Measurements from ENCODE around the gene POLR2L.

POLR2L gene

GRCh38 chr11:819943-820649 lies 22.2 kb downstream of the POLR2L start:
- peak; percentile 98 for DNase-seq
- H3K79me2 ChIP-seq (ENCODE audit: low read length), result peaks cover 17% of the 10 kb centered on the region
- H3K9me2 ChIP-seq (replicated peaks; ENCODE audit: insufficient read depth, low read length), result no peaks in the 10 kb centered on the region
- H4K20me1 ChIP-seq (ENCODE audit: insufficient read depth, low read length), result no peaks in the 10 kb centered on the region
- H3K4me3 ChIP-seq (ENCODE audit: low read length), result peak overlapping the region; percentile 78
- peak overlapping the region; percentile 77 for H3K9ac ChIP-seq (ENCODE audit: low read length)
- H3K9me3 ChIP-seq (replicated peaks; ENCODE audit: insufficient read depth, low read length), result no peaks in the 10 kb centered on the region
- no peaks in the 10 kb centered on the region for H3K36me3 ChIP-seq (replicated peaks; ENCODE audit: insufficient read depth, low read length)
- peak overlapping the region; percentile 91 for H3K4me2 ChIP-seq (ENCODE audit: low read depth, low read length)
- TF ChIP-seq EZH2phosphoT487 (IDR thresholded peaks at IDR 0.05; ENCODE audit: low read length) (no peak), CTCF (IDR thresholded peaks at IDR 0.05; ENCODE audit: low read length) (no peak)
- H3K27ac ChIP-seq (ENCODE audit: low read length), result peak overlapping the region; percentile 51; the same call in 1 of the 2 replicates
- H3K4me1 ChIP-seq (ENCODE audit: low read length), result peaks cover 5% of the 10 kb centered on the region; the same call in 1 of the 2 replicates
- H2AFZ ChIP-seq (ENCODE audit: low read length), result peak overlapping the region; percentile 53; the same call in 1 of the 2 replicates
- H3K27me3 ChIP-seq (replicated peaks; ENCODE audit: insufficient read depth, low read length), result no peaks in the 10 kb centered on the region
- peaks cover 2% of the 10 kb centered on the region; the same call in 1 of the 2 replicates for H3F3A ChIP-seq (ENCODE audit: insufficient read depth, low read length)

- peak overlapping the region; percentile 78 for H3K4me3 ChIP-seq (ENCODE audit: low read length)
- H3K9ac ChIP-seq (ENCODE audit: low read length), result peak overlapping the region; percentile 77
- no peaks in the 10 kb centered on the region for H3K27me3 ChIP-seq (replicated peaks; ENCODE audit: insufficient read depth, low read length)
- H3K4me2 ChIP-seq (ENCODE audit: low read depth, low read length), result peak overlapping the region; percentile 91
- peaks cover 2% of the 10 kb centered on the region; the same call in 1 of the 2 replicates for H3F3A ChIP-seq (ENCODE audit: insufficient read depth, low read length)
- H3K9me3 ChIP-seq (replicated peaks; ENCODE audit: insufficient read depth, low read length), result no peaks in the 10 kb centered on the region
- peak overlapping the region; percentile 56 for H2AFZ ChIP-seq (ENCODE audit: low read length)
- H3K79me2 ChIP-seq (ENCODE audit: low read length), result peaks cover 17% of the 10 kb centered on the region
- peak; percentile 94 for DNase-seq
- no peaks in the 10 kb centered on the region for H4K20me1 ChIP-seq (ENCODE audit: insufficient read depth, low read length)
- H3K27ac ChIP-seq (ENCODE audit: low read length), result peak overlapping the region; percentile 51; the same call in 1 of the 2 replicates
- H3K4me1 ChIP-seq (ENCODE audit: low read length), result peaks cover 5% of the 10 kb centered on the region; the same call in 1 of the 2 replicates
- H3K9me2 ChIP-seq (replicated peaks; ENCODE audit: insufficient read depth, low read length), result no peaks in the 10 kb centered on the region
- H3K36me3 ChIP-seq (replicated peaks; ENCODE audit: insufficient read depth, low read length), result no peaks in the 10 kb centered on the region
- TF ChIP-seq EZH2phosphoT487 (IDR thresholded peaks at IDR 0.05; ENCODE audit: low read length) (no peak), EZH2 (optimal IDR thresholded peaks at IDR 0.05; ENCODE audit: low read depth, low read length) (no peak), CTCF (IDR thresholded peaks at IDR 0.05; ENCODE audit: low read length) (no peak)
Observed at GRCh38 chr11:819129-819931, 23.0 kb downstream of the POLR2L start.

- Histone ChIP-seq H2AFZ (ENCODE audit: low read length) (peak within 1 kb of the TSS; percentile 56), H4K20me1 (ENCODE audit: insufficient read depth, low read length) (no peaks in the 10 kb centered on the region), H3K4me3 (ENCODE audit: low read length) (peak within 1 kb of the TSS; percentile 78)
Observed at GRCh38 chr11:818396-819128, 23.8 kb downstream of the POLR2L start, which contains the start of gene PNPLA2. Gene PNPLA2 (plus strand): TSS chr11:818914. CDS start chr11:819719, 805 bp downstream.

More at GRCh38 chr11:818396-819128, 23.8 kb downstream of the POLR2L start, which contains the start of gene PNPLA2:
- Histone ChIP-seq H3K27me3 (replicated peaks; ENCODE audit: insufficient read depth, low read length) (no peaks in the 10 kb centered on the region), H3K9ac (ENCODE audit: low read length) (peak within 1 kb of the TSS; percentile 77), H3K9me2 (replicated peaks; ENCODE audit: insufficient read depth, low read length) (no peaks in the 10 kb centered on the region), H3K4me1 (ENCODE audit: low read length) (peaks cover 5% of the 10 kb centered on the region; the same call in 1 of the 2 replicates), H3K79me2 (ENCODE audit: low read length) (peaks cover 17% of the 10 kb centered on the region), H3K4me2 (ENCODE audit: low read depth, low read length) (peak within 1 kb of the TSS; percentile 91), H3F3A (ENCODE audit: insufficient read depth, low read length) (peaks cover 8% of the 10 kb centered on the region), H3K27ac (ENCODE audit: low read length) (peak within 1 kb of the TSS; percentile 51; the same call in 1 of the 2 replicates), H3K36me3 (replicated peaks; ENCODE audit: insufficient read depth, low read length) (no peaks in the 10 kb centered on the region), H3K9me3 (replicated peaks; ENCODE audit: insufficient read depth, low read length) (no peaks in the 10 kb centered on the region)
- TF ChIP-seq EZH2 (optimal IDR thresholded peaks at IDR 0.05; ENCODE audit: low read depth, low read length) (no peak), EZH2phosphoT487 (IDR thresholded peaks at IDR 0.05; ENCODE audit: low read length) (no peak), CTCF (IDR thresholded peaks at IDR 0.05; ENCODE audit: low read length) (no peak)
- no peak for DNase-seq
